Sigmoid colon (tissue), 3 donors: ENCODE measurements around the gene TMEM9.

Experiments used
- CTCF ChIP-seq, 4 experiments: fragments of 450-650 bp in 3 of 4; fragments of 200-600 bp in 1 of 4; IDR thresholded peaks; one replicate each; pipeline ENCODE4 v1.5.1; 2016 to 2019; ENCODE audit warnings: antibody characterized with exemption in 4 of 4, mild to moderate bottlenecking in 3 of 4, moderate library complexity in 2 of 4
- POLR2A ChIP-seq, 2 donors: fragments of 450-650 bp; IDR thresholded peaks; one replicate each; pipeline ENCODE4 v1.6.1; 2016; ENCODE audit warnings: antibody characterized with exemption in 2 of 2, mild to moderate bottlenecking in 2 of 2, moderate library complexity in 2 of 2

- TF ChIP-seq CTCF (IDR thresholded peaks at IDR 0.05) (no peak), POLR2A (IDR thresholded peaks at IDR 0.05) (no peak)
These were observed 22.9 kb downstream of the TMEM9 start for GRCh38 chr1:201131398-201131797.
